ENCODE results near the gene PCNX1.

The PCNX1 gene

DNA sequence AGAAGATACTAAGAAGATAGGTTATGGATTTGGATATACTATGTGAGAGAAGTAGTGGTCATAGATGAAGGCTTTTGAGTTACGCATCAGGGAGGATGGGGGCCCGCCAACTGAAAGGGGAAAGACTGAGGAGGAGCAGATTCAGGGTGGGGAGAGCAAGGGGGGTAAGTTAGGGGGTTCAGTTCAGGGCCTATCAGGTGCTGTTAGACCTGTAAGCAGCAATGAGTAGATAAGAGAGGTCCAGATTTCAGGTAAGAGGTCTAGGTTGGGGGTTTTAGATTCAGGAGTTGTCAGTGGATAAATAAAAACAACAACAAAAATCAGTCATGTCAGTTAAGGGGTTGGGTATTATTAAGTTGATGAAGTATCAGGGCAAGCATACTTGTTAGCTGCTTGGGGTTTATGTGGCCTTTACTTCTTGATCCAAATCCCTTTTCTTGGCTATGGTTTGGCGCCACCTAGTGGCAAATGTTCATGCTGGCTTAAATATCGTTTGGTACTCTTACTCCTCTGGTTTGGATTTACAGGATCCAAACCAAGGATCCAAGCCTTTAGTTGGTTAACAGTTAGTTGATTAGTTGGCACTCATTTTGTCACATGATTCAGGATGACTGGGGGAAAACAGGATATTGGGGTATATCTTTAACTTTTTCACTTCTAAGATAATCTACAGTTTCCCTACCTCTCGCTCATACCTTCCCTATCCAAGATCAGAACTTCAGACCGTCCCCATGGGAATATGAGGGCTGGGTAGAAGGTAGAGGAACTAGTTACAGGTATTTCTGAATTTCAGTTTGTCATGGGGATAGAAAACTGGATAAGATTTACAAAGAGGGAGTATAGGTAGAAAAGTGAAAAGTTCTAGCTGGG lies 65.1 kb downstream of the PCNX1 start (continued):
- TF ChIP-seq KLF8 (tag by site-specific recombination; IDR thresholded peaks at IDR 0.05) (no peak), GFI1B (tag by site-specific recombination; IDR thresholded peaks at IDR 0.05) (no peak)

DNA sequence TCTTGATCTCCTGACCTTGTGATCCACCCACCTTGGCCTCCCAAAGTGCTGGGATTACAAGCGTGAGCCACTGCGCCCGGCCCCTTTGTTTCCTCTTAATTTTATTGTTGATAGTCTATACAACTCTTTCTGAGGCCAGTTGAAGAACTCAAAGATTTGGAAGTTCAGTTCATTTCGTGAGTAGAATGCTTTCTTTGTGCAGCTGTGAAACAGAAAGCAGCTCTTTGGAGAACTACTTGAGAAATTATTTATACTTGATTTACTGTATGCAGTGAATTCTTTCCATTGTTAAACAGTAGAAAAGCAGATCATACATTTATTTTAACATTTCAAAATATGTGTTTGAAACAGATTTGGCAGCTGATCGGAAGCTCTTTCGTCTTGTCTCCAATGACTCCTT lies 69.3 kb downstream of the PCNX1 start:
- POLR2A ChIA-PET = no interaction called here
- peaks cover 16 to 35% of the 10 kb centered on the region in 2 experiments for H3K36me3 ChIP-seq (ENCODE audit: control insufficient read depth in 2 of 2, insufficient read depth in 1 of 2, low read length in 2 of 2)
- no peaks in the 10 kb centered on the region for H3K9me3 ChIP-seq (ENCODE audit: control insufficient read depth, insufficient read depth, low read depth, low read length)
- no peak overlapping the region for H3K4me3 ChIP-seq (ENCODE audit: low read depth, low read length)
- H3K27ac ChIP-seq (ENCODE audit: extremely low read depth, low read depth, low read length) = no peak overlapping the region
- TF ChIP-seq ZNF449 (tag by site-specific recombination; IDR thresholded peaks at IDR 0.05) = no peak
- H3K4me1 ChIP-seq (ENCODE audit: control insufficient read depth, insufficient read depth, low read length) = peaks cover 15% of the 10 kb centered on the region
- CTCF ChIA-PET = interaction anchor here (0.9 to 2.3 kb wide), 3 partner anchors 10 to 159 kb away, joined by 3 to 16 read pairs (median 4); no protein-coding TSS in a partner anchor

GRCh38 chr14:70981000-70981952 lies 74.0 kb downstream of the PCNX1 start:
- Histone ChIP-seq H3K4me1 (ENCODE audit: control insufficient read depth, insufficient read depth, low read length) (peaks cover 17% of the 10 kb centered on the region), H3K36me3 (ENCODE audit: control insufficient read depth in 2 of 2, insufficient read depth in 1 of 2, low read length in 2 of 2) (peaks cover 5 to 23% of the 10 kb centered on the region in 2 experiments), H3K4me3 (ENCODE audit: low read depth, low read length) (no peak overlapping the region), H3K9me3 (ENCODE audit: control insufficient read depth, insufficient read depth, low read depth, low read length) (no peaks in the 10 kb centered on the region), H3K27ac (ENCODE audit: extremely low read depth, low read depth, low read length) (no peak overlapping the region)
- ChIA-PET POLR2A (interaction anchor here (0.5 kb wide), 1 partner anchor 19 kb away, joined by 3 read pairs; no protein-coding TSS in a partner anchor), CTCF (interaction anchor here (0.6 to 0.9 kb wide), 3 partner anchors 9 to 72 kb away, joined by 3 to 6 read pairs (median 3); no protein-coding TSS in a partner anchor)
- TF ChIP-seq ZSCAN30 (tag by site-specific recombination; IDR thresholded peaks at IDR 0.05) (no peak), GLIS2 (tag by site-specific recombination; IDR thresholded peaks at IDR 0.05) (no peak), ZNF501 (tag by site-specific recombination; IDR thresholded peaks at IDR 0.05) (no peak), ZNF239 (tag by site-specific recombination; IDR thresholded peaks at IDR 0.05) (no peak)

GRCh38 chr14:70982200-70982599 lies 74.9 kb downstream of the PCNX1 start:
- CTCF ChIA-PET = interaction anchor here (0.6 to 1.3 kb wide), 4 partner anchors 9 to 965 kb away, joined by 3 to 6 read pairs (median 3); no protein-coding TSS in a partner anchor
- H3K9me3 ChIP-seq (ENCODE audit: control insufficient read depth, insufficient read depth, low read depth, low read length) = no peaks in the 10 kb centered on the region
- TF ChIP-seq, protein P1, sequence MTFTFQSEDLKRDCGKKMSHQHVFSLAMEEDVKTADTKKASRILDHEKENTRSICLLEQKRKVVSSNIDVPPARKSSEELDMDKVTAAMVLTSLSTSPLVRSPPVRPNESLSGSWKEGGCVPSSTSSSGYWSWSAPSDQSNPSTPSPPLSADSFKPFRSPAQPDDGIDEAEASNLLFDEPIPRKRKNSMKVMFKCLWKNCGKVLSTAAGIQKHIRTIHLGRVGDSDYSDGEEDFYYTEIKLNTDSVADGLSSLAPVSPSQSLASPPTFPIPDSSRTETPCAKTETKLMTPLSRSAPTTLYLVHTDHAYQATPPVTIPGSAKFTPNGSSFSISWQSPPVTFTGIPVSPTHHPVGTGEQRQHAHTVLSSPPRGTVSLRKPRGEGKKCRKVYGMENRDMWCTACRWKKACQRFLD (tag by site-specific recombination; IDR thresholded peaks at IDR 0.05) = no peak
- TF ChIP-seq ZNF837 (tag by site-specific recombination; IDR thresholded peaks at IDR 0.05) = no peak
- TF ChIP-seq, protein P2, sequence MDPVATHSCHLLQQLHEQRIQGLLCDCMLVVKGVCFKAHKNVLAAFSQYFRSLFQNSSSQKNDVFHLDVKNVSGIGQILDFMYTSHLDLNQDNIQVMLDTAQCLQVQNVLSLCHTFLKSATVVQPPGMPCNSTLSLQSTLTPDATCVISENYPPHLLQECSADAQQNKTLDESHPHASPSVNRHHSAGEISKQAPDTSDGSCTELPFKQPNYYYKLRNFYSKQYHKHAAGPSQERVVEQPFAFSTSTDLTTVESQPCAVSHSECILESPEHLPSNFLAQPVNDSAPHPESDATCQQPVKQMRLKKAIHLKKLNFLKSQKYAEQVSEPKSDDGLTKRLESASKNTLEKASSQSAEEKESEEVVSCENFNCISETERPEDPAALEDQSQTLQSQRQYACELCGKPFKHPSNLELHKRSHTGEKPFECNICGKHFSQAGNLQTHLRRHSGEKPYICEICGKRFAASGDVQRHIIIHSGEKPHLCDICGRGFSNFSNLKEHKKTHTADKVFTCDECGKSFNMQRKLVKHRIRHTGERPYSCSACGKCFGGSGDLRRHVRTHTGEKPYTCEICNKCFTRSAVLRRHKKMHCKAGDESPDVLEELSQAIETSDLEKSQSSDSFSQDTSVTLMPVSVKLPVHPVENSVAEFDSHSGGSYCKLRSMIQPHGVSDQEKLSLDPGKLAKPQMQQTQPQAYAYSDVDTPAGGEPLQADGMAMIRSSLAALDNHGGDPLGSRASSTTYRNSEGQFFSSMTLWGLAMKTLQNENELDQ (tag by site-specific recombination; IDR thresholded peaks at IDR 0.05; ENCODE audit: low read depth) = no peak
- TF ChIP-seq ZNF121 (tag by site-specific recombination; IDR thresholded peaks at IDR 0.05) = no peak
- no peak for TF ChIP-seq ZNF354C (tag by site-specific recombination; IDR thresholded peaks at IDR 0.05; ENCODE audit: borderline replicate concordance, low read depth)
- TF ChIP-seq ZNF239 (tag by site-specific recombination; IDR thresholded peaks at IDR 0.05) = no peak
- H3K36me3 ChIP-seq (ENCODE audit: control insufficient read depth in 2 of 2, insufficient read depth in 1 of 2, low read length in 2 of 2) = peaks cover 0 to 16% of the 10 kb centered on the region in 2 experiments; a peak in 1 of 3 replicates
- no peak overlapping the region for H3K27ac ChIP-seq (ENCODE audit: extremely low read depth, low read depth, low read length)
- POLR2A ChIA-PET = no interaction called here
- peaks cover 20% of the 10 kb centered on the region for H3K4me1 ChIP-seq (ENCODE audit: control insufficient read depth, insufficient read depth, low read length)
- no peak overlapping the region for H3K4me3 ChIP-seq (ENCODE audit: low read depth, low read length)

Data from HEK293 (cell line).